HepG2 (cell line): Measurements from ENCODE around the gene FOSB. TPM values are rescaled to one million over a fixed set of nuclear protein-coding genes. Genes with fewer than 3 reads are reported as not detected.

ENCODE experiments used
- GATAD1 ChIP-seq: IDR thresholded peaks from 2 replicates; pipeline ENCODE4 v1.6.1; 2016; ENCODE audit warnings: missing genetic modification reagents, missing compliant biosample characterization
- HNRNPUL1 ChIP-seq: fragments of 200-400 bp; formaldehyde crosslinking; IDR thresholded peaks from 2 replicates; pipeline ENCODE4 v1.6.1; 2017; ENCODE audit warnings: low read depth, mild to moderate bottlenecking, low read length, moderate library complexity
- ISL2 ChIP-seq: sonication (generic); formaldehyde crosslinking; IDR thresholded peaks from 2 replicates; pipeline ENCODE4 v1.5.0; 2020; ENCODE audit warnings: missing genetic modification reagents
- RARG ChIP-seq: sonication (generic); formaldehyde crosslinking; IDR thresholded peaks from 2 replicates; pipeline ENCODE4 v1.4.0; 2020; ENCODE audit warnings: low read depth, mild to moderate bottlenecking, missing genetic modification reagents
- SNAPC2 ChIP-seq: sonication (generic); formaldehyde crosslinking; IDR thresholded peaks from 2 replicates; pipeline ENCODE4 v1.8.1; 2022; ENCODE audit warnings: mild to moderate bottlenecking, missing genetic modification reagents
- TCF12 ChIP-seq, 2 experiments: fragments of 450-650 bp in 1 of 2; sonication (generic) in 1 of 2; formaldehyde crosslinking in 1 of 2; IDR thresholded peaks; 2 replicates each; pipeline versions ENCODE4 v1.6.1 to v1.8.0; 2017 to 2022; ENCODE audit warnings: antibody characterized with exemption in 1 of 2, mild to moderate bottlenecking in 1 of 2, missing genetic modification reagents in 1 of 2, moderate library complexity in 1 of 2
- TEAD2 ChIP-seq: sonication (generic); formaldehyde crosslinking; IDR thresholded peaks from 2 replicates; pipeline ENCODE4 v1.9.0; 2021; ENCODE audit warnings: missing genetic modification reagents
- ZIK1 ChIP-seq: sonication (generic); formaldehyde crosslinking; IDR thresholded peaks from 2 replicates; pipeline ENCODE4 v1.5.0; 2020; ENCODE audit warnings: mild to moderate bottlenecking, low read depth, missing genetic modification reagents, borderline replicate concordance
- ZNF143 ChIP-seq: sonication (generic); formaldehyde crosslinking; IDR thresholded peaks from 2 replicates; pipeline ENCODE4 v1.4.0; 2020; ENCODE audit warnings: missing genetic modification reagents
- ZNF780A ChIP-seq: sonication (generic); formaldehyde crosslinking; IDR thresholded peaks from 2 replicates; pipeline ENCODE4 v1.8.0; 2022; ENCODE audit warnings: mild to moderate bottlenecking, missing genetic modification reagents, moderate library complexity
- polyA plus RNA-seq, 8 experiments: library from polyadenylated mRNA; depleted of rRNA in 3 of 8; stranded (reverse) in 7 of 8; unstranded in 1 of 8; fragments of >200 nt; fragmentation: Illumina TruSeq in 4 of 8; extraction: Trizol in 4 of 8; gene quantifications; 2 replicates each; pipeline versions ENCODE4 v1.2.1 to v1.2.3, GENCODE V29; 2011 to 2016; ENCODE audit warnings: low read depth in 4 of 8, missing spikeins in 1 of 8, mixed read lengths in 1 of 8; ENCODE audit not compliant: insufficient read depth in 1 of 8
- total RNA-seq, 5 experiments: library from RNA; depleted of rRNA; stranded (reverse); fragments of >200 nt; fragmentation: Illumina TruSeq; extraction: Trizol; gene quantifications; 2 replicates each; pipeline ENCODE4 v1.2.3, GENCODE V29; 2016; ENCODE audit warnings: low read depth in 1 of 5
- TF ChIP-seq, protein P1 (sequence below): sonication (generic); formaldehyde crosslinking; IDR thresholded peaks from 2 replicates; pipeline ENCODE4 v1.9.0; 2021; ENCODE audit warnings: mild to moderate bottlenecking, missing genetic modification reagents
- TF ChIP-seq, protein P2 (sequence below): sonication (generic); formaldehyde crosslinking; IDR thresholded peaks from 2 replicates; pipeline ENCODE4 v1.8.1; 2022; ENCODE audit warnings: mild to moderate bottlenecking, missing genetic modification reagents
- TF ChIP-seq, protein P3 (sequence below): sonication (generic); formaldehyde crosslinking; conservative IDR thresholded peaks from 2 replicates; pipeline ENCODE4 v1.8.0; 2022; ENCODE audit warnings: missing genetic modification reagents
- TF ChIP-seq, protein P4 (sequence below): sonication (generic); formaldehyde crosslinking; IDR thresholded peaks from 2 replicates; pipeline ENCODE4 v1.8.0; 2023; ENCODE audit warnings: mild to moderate bottlenecking, missing genetic modification reagents
- TF ChIP-seq, protein P5 (sequence below): sonication (generic); formaldehyde crosslinking; IDR thresholded peaks from 2 replicates; pipeline ENCODE4 v1.5.0; 2020; ENCODE audit warnings: mild to moderate bottlenecking, missing genetic modification reagents

Gene FOSB
- total and polyA plus RNA-seq, 2 of the 13 experiments (the other 11 are each of a cell fraction or from before 2014, with no cell fraction given): 2.8 to 6.0 TPM

DNA sequence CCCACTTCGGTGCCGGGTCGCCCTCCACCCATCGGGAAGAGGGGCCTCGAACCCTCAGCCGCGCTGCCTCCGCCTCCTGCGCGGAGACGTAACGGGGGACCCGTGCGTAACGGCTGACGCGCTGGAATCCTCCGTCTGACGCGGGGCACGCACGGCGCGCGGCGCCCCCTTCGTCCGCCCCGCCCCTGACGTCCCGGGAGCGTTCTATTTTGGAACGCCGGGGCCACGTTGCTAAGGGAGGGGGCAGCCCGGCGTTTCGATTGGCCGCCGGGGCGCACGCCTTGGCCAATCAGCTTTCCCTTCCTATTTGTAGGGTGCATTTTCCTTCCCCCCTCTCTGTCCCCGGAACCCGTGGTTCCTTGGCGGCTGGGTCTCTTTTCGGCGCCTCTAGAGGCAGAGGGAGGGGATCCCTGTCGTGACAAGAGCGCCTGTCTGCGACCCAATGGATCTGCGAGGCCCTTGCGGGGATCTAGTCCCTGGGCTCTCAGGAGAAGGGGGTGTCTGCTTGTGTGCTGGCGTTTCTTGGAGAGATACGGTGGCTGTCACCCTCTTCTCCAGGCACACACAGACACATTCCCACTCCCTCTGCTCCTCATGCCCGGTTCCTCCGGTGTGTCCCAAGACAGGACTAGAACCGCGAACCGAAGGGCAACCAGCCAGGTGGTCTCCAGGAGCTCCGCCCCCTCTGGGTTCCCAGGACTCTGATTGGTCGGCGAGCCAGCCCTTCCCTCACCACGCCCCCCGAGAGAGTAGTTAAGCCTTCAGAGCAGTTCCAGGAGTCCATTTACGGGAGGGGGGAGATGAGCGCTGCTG lies 1.5 kb downstream of the FOSB start (continued):
- TF ChIP-seq ISL2: no peak; the same call in 1 of the 2 replicates
- TF ChIP-seq, protein P1, sequence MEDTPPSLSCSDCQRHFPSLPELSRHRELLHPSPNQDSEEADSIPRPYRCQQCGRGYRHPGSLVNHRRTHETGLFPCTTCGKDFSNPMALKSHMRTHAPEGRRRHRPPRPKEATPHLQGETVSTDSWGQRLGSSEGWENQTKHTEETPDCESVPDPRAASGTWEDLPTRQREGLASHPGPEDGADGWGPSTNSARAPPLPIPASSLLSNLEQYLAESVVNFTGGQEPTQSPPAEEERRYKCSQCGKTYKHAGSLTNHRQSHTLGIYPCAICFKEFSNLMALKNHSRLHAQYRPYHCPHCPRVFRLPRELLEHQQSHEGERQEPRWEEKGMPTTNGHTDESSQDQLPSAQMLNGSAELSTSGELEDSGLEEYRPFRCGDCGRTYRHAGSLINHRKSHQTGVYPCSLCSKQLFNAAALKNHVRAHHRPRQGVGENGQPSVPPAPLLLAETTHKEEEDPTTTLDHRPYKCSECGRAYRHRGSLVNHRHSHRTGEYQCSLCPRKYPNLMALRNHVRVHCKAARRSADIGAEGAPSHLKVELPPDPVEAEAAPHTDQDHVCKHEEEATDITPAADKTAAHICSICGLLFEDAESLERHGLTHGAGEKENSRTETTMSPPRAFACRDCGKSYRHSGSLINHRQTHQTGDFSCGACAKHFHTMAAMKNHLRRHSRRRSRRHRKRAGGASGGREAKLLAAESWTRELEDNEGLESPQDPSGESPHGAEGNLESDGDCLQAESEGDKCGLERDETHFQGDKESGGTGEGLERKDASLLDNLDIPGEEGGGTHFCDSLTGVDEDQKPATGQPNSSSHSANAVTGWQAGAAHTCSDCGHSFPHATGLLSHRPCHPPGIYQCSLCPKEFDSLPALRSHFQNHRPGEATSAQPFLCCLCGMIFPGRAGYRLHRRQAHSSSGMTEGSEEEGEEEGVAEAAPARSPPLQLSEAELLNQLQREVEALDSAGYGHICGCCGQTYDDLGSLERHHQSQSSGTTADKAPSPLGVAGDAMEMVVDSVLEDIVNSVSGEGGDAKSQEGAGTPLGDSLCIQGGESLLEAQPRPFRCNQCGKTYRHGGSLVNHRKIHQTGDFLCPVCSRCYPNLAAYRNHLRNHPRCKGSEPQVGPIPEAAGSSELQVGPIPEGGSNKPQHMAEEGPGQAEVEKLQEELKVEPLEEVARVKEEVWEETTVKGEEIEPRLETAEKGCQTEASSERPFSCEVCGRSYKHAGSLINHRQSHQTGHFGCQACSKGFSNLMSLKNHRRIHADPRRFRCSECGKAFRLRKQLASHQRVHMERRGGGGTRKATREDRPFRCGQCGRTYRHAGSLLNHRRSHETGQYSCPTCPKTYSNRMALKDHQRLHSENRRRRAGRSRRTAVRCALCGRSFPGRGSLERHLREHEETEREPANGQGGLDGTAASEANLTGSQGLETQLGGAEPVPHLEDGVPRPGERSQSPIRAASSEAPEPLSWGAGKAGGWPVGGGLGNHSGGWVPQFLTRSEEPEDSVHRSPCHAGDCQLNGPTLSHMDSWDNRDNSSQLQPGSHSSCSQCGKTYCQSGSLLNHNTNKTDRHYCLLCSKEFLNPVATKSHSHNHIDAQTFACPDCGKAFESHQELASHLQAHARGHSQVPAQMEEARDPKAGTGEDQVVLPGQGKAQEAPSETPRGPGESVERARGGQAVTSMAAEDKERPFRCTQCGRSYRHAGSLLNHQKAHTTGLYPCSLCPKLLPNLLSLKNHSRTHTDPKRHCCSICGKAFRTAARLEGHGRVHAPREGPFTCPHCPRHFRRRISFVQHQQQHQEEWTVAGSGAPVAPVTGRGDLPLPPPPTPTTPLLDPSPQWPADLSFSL (CRISPR knock-in tag): no peak
- no peak for TF ChIP-seq SNAPC2
- no peak for TF ChIP-seq TCF12 (IDR thresholded peaks at IDR 0.05)
- no peak for TF ChIP-seq TCF12 (CRISPR knock-in tag; IDR thresholded peaks at IDR 0.05)
- TF ChIP-seq HNRNPUL1: no peak
- TF ChIP-seq, protein P2, sequence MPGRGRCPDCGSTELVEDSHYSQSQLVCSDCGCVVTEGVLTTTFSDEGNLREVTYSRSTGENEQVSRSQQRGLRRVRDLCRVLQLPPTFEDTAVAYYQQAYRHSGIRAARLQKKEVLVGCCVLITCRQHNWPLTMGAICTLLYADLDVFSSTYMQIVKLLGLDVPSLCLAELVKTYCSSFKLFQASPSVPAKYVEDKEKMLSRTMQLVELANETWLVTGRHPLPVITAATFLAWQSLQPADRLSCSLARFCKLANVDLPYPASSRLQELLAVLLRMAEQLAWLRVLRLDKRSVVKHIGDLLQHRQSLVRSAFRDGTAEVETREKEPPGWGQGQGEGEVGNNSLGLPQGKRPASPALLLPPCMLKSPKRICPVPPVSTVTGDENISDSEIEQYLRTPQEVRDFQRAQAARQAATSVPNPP (CRISPR knock-in tag): no peak
- TF ChIP-seq RARG (CRISPR knock-in tag): no peak
- peak; percentile 46; the same call in 1 of the 2 replicates for TF ChIP-seq ZNF143 (CRISPR knock-in tag)
- TF ChIP-seq, protein P3, sequence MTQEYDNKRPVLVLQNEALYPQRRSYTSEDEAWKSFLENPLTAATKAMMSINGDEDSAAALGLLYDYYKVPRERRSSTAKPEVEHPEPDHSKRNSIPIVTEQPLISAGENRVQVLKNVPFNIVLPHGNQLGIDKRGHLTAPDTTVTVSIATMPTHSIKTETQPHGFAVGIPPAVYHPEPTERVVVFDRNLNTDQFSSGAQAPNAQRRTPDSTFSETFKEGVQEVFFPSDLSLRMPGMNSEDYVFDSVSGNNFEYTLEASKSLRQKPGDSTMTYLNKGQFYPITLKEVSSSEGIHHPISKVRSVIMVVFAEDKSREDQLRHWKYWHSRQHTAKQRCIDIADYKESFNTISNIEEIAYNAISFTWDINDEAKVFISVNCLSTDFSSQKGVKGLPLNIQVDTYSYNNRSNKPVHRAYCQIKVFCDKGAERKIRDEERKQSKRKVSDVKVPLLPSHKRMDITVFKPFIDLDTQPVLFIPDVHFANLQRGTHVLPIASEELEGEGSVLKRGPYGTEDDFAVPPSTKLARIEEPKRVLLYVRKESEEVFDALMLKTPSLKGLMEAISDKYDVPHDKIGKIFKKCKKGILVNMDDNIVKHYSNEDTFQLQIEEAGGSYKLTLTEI: no peak
- TF ChIP-seq ZIK1 (CRISPR knock-in tag): no peak
- no peak for TF ChIP-seq ZNF780A
- peak; percentile 86 for TF ChIP-seq GATAD1 (CRISPR knock-in tag)
- TF ChIP-seq, protein P4, sequence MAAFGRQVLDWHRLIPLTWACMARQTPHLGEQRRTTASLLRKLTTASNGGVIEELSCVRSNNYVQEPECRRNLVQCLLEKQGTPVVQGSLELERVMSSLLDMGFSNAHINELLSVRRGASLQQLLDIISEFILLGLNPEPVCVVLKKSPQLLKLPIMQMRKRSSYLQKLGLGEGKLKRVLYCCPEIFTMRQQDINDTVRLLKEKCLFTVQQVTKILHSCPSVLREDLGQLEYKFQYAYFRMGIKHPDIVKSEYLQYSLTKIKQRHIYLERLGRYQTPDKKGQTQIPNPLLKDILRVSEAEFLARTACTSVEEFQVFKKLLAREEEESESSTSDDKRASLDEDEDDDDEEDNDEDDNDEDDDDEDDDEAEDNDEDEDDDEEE (CRISPR knock-in tag): peak; percentile 70; the same call in 1 of the 2 replicates
- TF ChIP-seq, protein P5, sequence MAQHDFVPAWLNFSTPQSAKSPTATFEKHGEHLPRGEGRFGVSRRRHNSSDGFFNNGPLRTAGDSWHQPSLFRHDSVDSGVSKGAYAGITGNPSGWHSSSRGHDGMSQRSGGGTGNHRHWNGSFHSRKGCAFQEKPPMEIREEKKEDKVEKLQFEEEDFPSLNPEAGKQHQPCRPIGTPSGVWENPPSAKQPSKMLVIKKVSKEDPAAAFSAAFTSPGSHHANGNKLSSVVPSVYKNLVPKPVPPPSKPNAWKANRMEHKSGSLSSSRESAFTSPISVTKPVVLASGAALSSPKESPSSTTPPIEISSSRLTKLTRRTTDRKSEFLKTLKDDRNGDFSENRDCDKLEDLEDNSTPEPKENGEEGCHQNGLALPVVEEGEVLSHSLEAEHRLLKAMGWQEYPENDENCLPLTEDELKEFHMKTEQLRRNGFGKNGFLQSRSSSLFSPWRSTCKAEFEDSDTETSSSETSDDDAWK (CRISPR knock-in tag): no peak
- TF ChIP-seq TEAD2 (CRISPR knock-in tag): no peak
